Caki2 (cell line): ENCODE measurements around the gene COL11A2. TPM values are rescaled to one million over a fixed set of nuclear protein-coding genes. Genes with fewer than 3 reads are reported as not detected.

ENCODE experiments used
- DNase-seq: peaks from one replicate; pipeline ENCODE4 v3.0.0-alpha.2; 2015; ENCODE audit warnings: low read depth
- in situ Hi-C: cut with HindIII; loops from 2 replicates; pipeline ENCODE4 v1.10.0; 2016; ENCODE audit warnings: low sequenced_read_pairs, low pct_unique_long_range_greater_than_20kb, mixed read lengths
- total RNA-seq: library from RNA; depleted of rRNA; stranded (reverse); fragments of >200 nt; shearing (Covaris generic); gene quantifications from 2 replicates; pipeline ENCODE4 v1.2.3, GENCODE V29; 2014; ENCODE audit warnings: low replicate concordance

The COL11A2 gene
- total RNA-seq, 1 experiment from 2014 or later, result 1.4 TPM

GRCh38 chr6:33198159-33198852, 6.0 kb upstream of the COL11A2 start:
- in situ Hi-C loops, result no loop called here
- no peak for DNase-seq

GRCh38 chr6:33197431-33198048, 5.3 kb upstream of the COL11A2 start:
- in situ Hi-C loops, result no loop called here
- DNase-seq, result peak; percentile 69

- in situ Hi-C loops, result no loop called here
These were observed 3.3 kb upstream of the COL11A2 start for GRCh38 chr6:33195304-33196165.

GRCh38 chr6:33194431-33194979, 2.2 kb upstream of the COL11A2 start:
- in situ Hi-C loops, result no loop called here
- no peak for DNase-seq

More at GRCh38 chr6:33195304-33196165, 3.3 kb upstream of the COL11A2 start:
- DNase-seq, result no peak

- DNase-seq, result no peak
- in situ Hi-C loops, result no loop called here
These were observed 1.4 kb upstream of the COL11A2 start for GRCh38 chr6:33193619-33194018.

GRCh38 chr6:33192671-33193602, 670 bp upstream of the COL11A2 start:
- no peak for DNase-seq
- in situ Hi-C loops, result no loop called here

- in situ Hi-C loops, result no loop called here
- DNase-seq, result no peak
These were observed 723 bp downstream of the COL11A2 start for GRCh38 chr6:33191383-33192104.

- in situ Hi-C loops, result no loop called here
- no peak for DNase-seq
These were observed 1.7 kb downstream of the COL11A2 start for GRCh38 chr6:33190504-33191107.

GRCh38 chr6:33189625-33190448, 2.4 kb downstream of the COL11A2 start:
- in situ Hi-C loops, result no loop called here

GRCh38 chr6:33189164-33189563, 3.1 kb downstream of the COL11A2 start:
- in situ Hi-C loops, result no loop called here
- no peak for DNase-seq

More at GRCh38 chr6:33189625-33190448, 2.4 kb downstream of the COL11A2 start:
- no peak for DNase-seq

- no peak for DNase-seq
- in situ Hi-C loops, result no loop called here
These were observed 4.5 kb downstream of the COL11A2 start for GRCh38 chr6:33187809-33188208.

GRCh38 chr6:33185654-33186187, 6.5 kb downstream of the COL11A2 start:
- no peak for DNase-seq
- in situ Hi-C loops, result no loop called here

GRCh38 chr6:33185190-33185589, 7.1 kb downstream of the COL11A2 start:
- DNase-seq, result no peak
- in situ Hi-C loops, result no loop called here

- DNase-seq, result no peak
- in situ Hi-C loops, result no loop called here
These were observed 9.1 kb downstream of the COL11A2 start for GRCh38 chr6:33183071-33183683.

- in situ Hi-C loops, result no loop called here
- no peak for DNase-seq
These were observed 11.1 kb downstream of the COL11A2 start for GRCh38 chr6:33181141-33181540.
